HCT116 (cell line): ENCODE data around the gene RTTN. TPM values are rescaled to one million over a fixed set of nuclear protein-coding genes. Genes with fewer than 3 reads are reported as not detected.

Source experiments
- ATAC-seq: fragments of 200-7000 bp; cut with Tn5 transposase; 2 replicates; pipeline ENCODE4 v1.9.1; 2020; ENCODE audit warnings: mild to moderate bottlenecking, moderate library complexity
- BruUV-seq: library from RNA; stranded (reverse); fragments of 400-500 nt; replicated peaks from 2 replicates; lab custom pipeline; 2021; lab: Mats Ljungman, UMichigan
- CTCF ChIA-PET: fragments of 300-600 bp; sonication (Branson Sonifier 250); formaldehyde crosslinking; loops from one replicate; lab custom pipeline; 2021; ENCODE audit warnings: antibody characterized with exemption; lab: Charles Lee
- POLR2A ChIA-PET: fragments of 300-600, 350-600 bp; sonication (Branson Sonifier 250); formaldehyde crosslinking; loops from one replicate; lab custom pipeline; 2021; ENCODE audit warnings: antibody characterized with exemption; lab: Charles Lee
- RAD21 ChIA-PET, 2 experiments: fragments of 300-600 bp; sonication (Branson Sonifier 250); formaldehyde crosslinking; loops; one replicate each; lab custom pipeline; 2023; ENCODE audit warnings: low total read pairs in 2 of 2; ENCODE audit not compliant: uncharacterized antibody in 2 of 2, unreplicated experiment in 2 of 2, low non-redundant PET in 1 of 2; lab: Charles Lee
- DNase-seq: peaks from one replicate; pipeline ENCODE4 v3.0.0-alpha.2; 2010; ENCODE audit warnings: low read depth, low spot score
- H2AFZ ChIP-seq: fragments of 200-600 bp; shearing (Covaris generic), sonication (generic); 2 replicates; pipeline ENCODE4 v1.6.1; 2017; ENCODE audit warnings: low read depth, mixed run types, mixed read lengths, antibody characterized with exemption, low read length; ENCODE audit not compliant: poor library complexity, severe bottlenecking
- H3K27ac ChIP-seq: 2 replicates; pipeline ENCODE4 v1.5.1; 2012; ENCODE audit warnings: low read depth, low read length
- H3K27me3 ChIP-seq: fragments of 200-600 bp; sonication (generic); 2 replicates; pipeline ENCODE4 v1.6.1; 2016; ENCODE audit warnings: mixed run types, low read length, mixed read lengths; ENCODE audit not compliant: insufficient read depth
- H3K36me3 ChIP-seq, 2 experiments: fragments of 200-500 bp in 1 of 2; fragments of 200-600 bp in 1 of 2; sonication (Bioruptor generic) in 1 of 2; sonication (generic) in 1 of 2; 2 replicates each; pipeline versions ENCODE4 v1.5.1 to v1.6.1; 2014 to 2016; ENCODE audit warnings: low read length in 2 of 2, inconsistent platforms in 1 of 2, mixed read lengths in 1 of 2, mixed run types in 1 of 2; ENCODE audit not compliant: insufficient read depth in 2 of 2, control insufficient read depth in 1 of 2
- H3K4me1 ChIP-seq, 2 experiments: fragments of 200-600 bp in 1 of 2; sonication (generic) in 1 of 2; 2 replicates each; pipeline versions ENCODE4 v1.5.1 to v1.6.1; 2012 to 2017; ENCODE audit warnings: low read length in 2 of 2, inconsistent platforms in 1 of 2, mild to moderate bottlenecking in 1 of 2, mixed read lengths in 1 of 2, mixed run types in 1 of 2, moderate library complexity in 1 of 2; ENCODE audit not compliant: insufficient read depth in 2 of 2, control insufficient read depth in 1 of 2
- H3K4me2 ChIP-seq: fragments of 200-600 bp; sonication (generic); 2 replicates; pipeline ENCODE4 v1.6.1; 2017; ENCODE audit warnings: mixed run types, low read length, mixed read lengths
- H3K4me3 ChIP-seq, 2 experiments: fragments of 200-600 bp in 1 of 2; sonication (generic) in 1 of 2; replicated peaks in 1 of 2; 2 replicates each; pipeline ENCODE4 v1.5.1; 2011 to 2016; ENCODE audit warnings: low read length in 2 of 2, control low read depth in 1 of 2, low read depth in 1 of 2, mild to moderate bottlenecking in 1 of 2, mixed read lengths in 1 of 2, mixed run types in 1 of 2
- H3K79me2 ChIP-seq: fragments of 200-600 bp; sonication (generic); 2 replicates; pipeline ENCODE4 v1.6.1; 2017; ENCODE audit warnings: mild to moderate bottlenecking, mixed run types, low read length, moderate library complexity, mixed read lengths; ENCODE audit not compliant: insufficient read depth
- H3K9ac ChIP-seq: fragments of 200-600 bp; sonication (generic); 2 replicates; pipeline ENCODE4 v1.6.1; 2016; ENCODE audit warnings: low read length, mixed read lengths
- H3K9me2 ChIP-seq: fragments of 200-600 bp; sonication (generic), shearing (Covaris generic); 2 replicates; pipeline ENCODE4 v1.6.1; 2017; ENCODE audit warnings: mixed run types, mild to moderate bottlenecking, moderate library complexity; ENCODE audit not compliant: insufficient read depth
- H3K9me3 ChIP-seq, 2 experiments: fragments of 200-500 bp in 1 of 2; fragments of 200-600 bp in 1 of 2; sonication (Bioruptor generic) in 1 of 2; sonication (generic) in 1 of 2; 2 replicates each; pipeline ENCODE4 v1.6.1; 2014 to 2017; ENCODE audit warnings: low read length in 2 of 2, mixed read lengths in 2 of 2, inconsistent platforms in 1 of 2, low read depth in 1 of 2, mild to moderate bottlenecking in 1 of 2, mixed run types in 1 of 2, moderate library complexity in 1 of 2; ENCODE audit not compliant: control insufficient read depth in 1 of 2, insufficient read depth in 1 of 2
- H4K20me1 ChIP-seq: fragments of 200-600 bp; sonication (generic), shearing (Covaris generic); 2 replicates; pipeline ENCODE4 v1.6.1; 2017; ENCODE audit warnings: mixed run types, mild to moderate bottlenecking, moderate library complexity; ENCODE audit not compliant: insufficient read depth
- ATF3 ChIP-seq: IDR thresholded peaks from 2 replicates; pipeline ENCODE4 v1.6.1; 2012
- CBX3 ChIP-seq: IDR thresholded peaks from 2 replicates; pipeline ENCODE4 v1.6.1; 2012; ENCODE audit warnings: low read depth
- CEBPB ChIP-seq: IDR thresholded peaks from 2 replicates; pipeline ENCODE4 v1.6.1; 2012; ENCODE audit warnings: low read depth
- CTCF ChIP-seq, 3 experiments: fragments of 200-600 bp in 1 of 3; sonication (generic) in 1 of 3; IDR thresholded peaks in 2 of 3; conservative IDR thresholded peaks in 1 of 3; 2 replicates each; pipeline ENCODE4 v1.5.1; 2012 to 2017; ENCODE audit warnings: low read depth in 2 of 3, low read length in 2 of 3, antibody characterized with exemption in 1 of 3, borderline replicate concordance in 1 of 3, control low read depth in 1 of 3, mild to moderate bottlenecking in 1 of 3, mixed read lengths in 1 of 3, mixed run types in 1 of 3, moderate library complexity in 1 of 3; ENCODE audit not compliant: insufficient read depth in 1 of 3
- EGR1 ChIP-seq: IDR thresholded peaks from 2 replicates; pipeline ENCODE4 v1.6.1; 2012; ENCODE audit warnings: low read depth
- JUND ChIP-seq: IDR thresholded peaks from 2 replicates; pipeline ENCODE4 v1.6.1; 2012
- MAX ChIP-seq: IDR thresholded peaks from 2 replicates; pipeline ENCODE4 v1.6.1; 2012
- RAD21 ChIP-seq: IDR thresholded peaks from 2 replicates; pipeline ENCODE4 v1.6.1; 2012; ENCODE audit warnings: low read depth, mild to moderate bottlenecking
- YY1 ChIP-seq: IDR thresholded peaks from 2 replicates; pipeline ENCODE4 v1.6.1; 2011; ENCODE audit warnings: low read length, low read depth, moderate library complexity, mild to moderate bottlenecking; ENCODE audit not compliant: insufficient replicate concordance; ENCODE audit errors: extremely low read depth
- intact Hi-C: fragments of 100-400 bp; cut with micrococcal nuclease; formaldehyde crosslinking; loops from 2 replicates; pipeline ENCODE4 v1.10.0; 2022
- total RNA-seq: library from RNA; stranded (reverse); gene quantifications from one replicate; pipeline ENCODE4 v1.2.1, GENCODE V29; 2021; ENCODE audit not compliant: unreplicated experiment

The RTTN gene
- total RNA-seq, 1 experiment from 2014 or later = 41.2 TPM

- TF ChIP-seq CTCF (IDR thresholded peaks at IDR 0.05 in 2 of 3, conservative IDR thresholded peaks at IDR 0.05 in 1 of 3; ENCODE audit: borderline replicate concordance in 1 of 3, insufficient read depth in 1 of 3, low read depth in 2 of 3, low read length in 2 of 3) = no peak
Observed at GRCh38 chr18:70190529-70190928, 15.0 kb downstream of the RTTN start (continued).

- ChIA-PET CTCF (no interaction called here), RAD21 (no interaction called here), POLR2A (no interaction called here)
- ATAC-seq = no peak
- Histone ChIP-seq H4K20me1 (no peaks in the 10 kb centered on the region), H3K79me2 (peaks cover 36% of the 10 kb centered on the region), H3K27ac (no peak overlapping the region), H3K4me1 (peaks cover 6 to 21% of the 10 kb centered on the region in 2 experiments), H3K4me3 (no peak overlapping the region), H3K4me2 (no peak overlapping the region), H2AFZ (no peak overlapping the region), H3K27me3 (no peaks in the 10 kb centered on the region), H3K36me3 (peaks cover 19 to 40% of the 10 kb centered on the region in 2 experiments), H3K9ac (no peak overlapping the region), H3K9me2 (no peaks in the 10 kb centered on the region), H3K9me3 (no peaks in the 10 kb centered on the region)
- intact Hi-C loops = no loop called here
- DNase-seq = no peak
- TF ChIP-seq CBX3 (no peak), EGR1 (no peak), CEBPB (no peak), YY1 (no peak), RAD21 (no peak), MAX (no peak), JUND (no peak), ATF3 (no peak)
- no TSS peak for BruUV-seq
Observed at GRCh38 chr18:70188113-70188512, 17.4 kb downstream of the RTTN start.
